ENCODE data around the gene CCDC102A. TPM values are rescaled to one million over a fixed set of nuclear protein-coding genes. Genes with fewer than 3 reads are reported as not detected.

CCDC102A gene
- total and polyA plus RNA-seq, 2 donors (not counting 3 experiments of a cell fraction or from before 2014, with no cell fraction given): 7.8 to 12.2 TPM

GRCh38 chr16:57508035-57508425 lies 28.3 kb downstream of the CCDC102A start:
- TF ChIP-seq FOS (IDR thresholded peaks at IDR 0.05; ENCODE audit: borderline replicate concordance, insufficient read depth, low read length) (no peak), MAX (IDR thresholded peaks at IDR 0.05; ENCODE audit: insufficient read depth, insufficient read length) (no peak), MYC (IDR thresholded peaks at IDR 0.05; ENCODE audit: low read depth, low read length) (no peak), POLR2AphosphoS5 (IDR thresholded peaks at IDR 0.05; ENCODE audit: insufficient read depth, low read depth, low read length) (no peak), JUN (IDR thresholded peaks at IDR 0.05; ENCODE audit: borderline replicate concordance, insufficient read depth, insufficient read length, low read depth) (no peak), POLR2A (IDR thresholded peaks at IDR 0.05; ENCODE audit: low read depth, low read length) (no peak), GATA2 (IDR thresholded peaks at IDR 0.05; ENCODE audit: insufficient read depth, insufficient read length, low read depth, low read length) (no peak), EZH2 (IDR thresholded peaks at IDR 0.05; ENCODE audit: borderline replicate concordance, low read depth, low read length, severe bottlenecking) (no peak)
- TF ChIP-seq, protein P1, sequence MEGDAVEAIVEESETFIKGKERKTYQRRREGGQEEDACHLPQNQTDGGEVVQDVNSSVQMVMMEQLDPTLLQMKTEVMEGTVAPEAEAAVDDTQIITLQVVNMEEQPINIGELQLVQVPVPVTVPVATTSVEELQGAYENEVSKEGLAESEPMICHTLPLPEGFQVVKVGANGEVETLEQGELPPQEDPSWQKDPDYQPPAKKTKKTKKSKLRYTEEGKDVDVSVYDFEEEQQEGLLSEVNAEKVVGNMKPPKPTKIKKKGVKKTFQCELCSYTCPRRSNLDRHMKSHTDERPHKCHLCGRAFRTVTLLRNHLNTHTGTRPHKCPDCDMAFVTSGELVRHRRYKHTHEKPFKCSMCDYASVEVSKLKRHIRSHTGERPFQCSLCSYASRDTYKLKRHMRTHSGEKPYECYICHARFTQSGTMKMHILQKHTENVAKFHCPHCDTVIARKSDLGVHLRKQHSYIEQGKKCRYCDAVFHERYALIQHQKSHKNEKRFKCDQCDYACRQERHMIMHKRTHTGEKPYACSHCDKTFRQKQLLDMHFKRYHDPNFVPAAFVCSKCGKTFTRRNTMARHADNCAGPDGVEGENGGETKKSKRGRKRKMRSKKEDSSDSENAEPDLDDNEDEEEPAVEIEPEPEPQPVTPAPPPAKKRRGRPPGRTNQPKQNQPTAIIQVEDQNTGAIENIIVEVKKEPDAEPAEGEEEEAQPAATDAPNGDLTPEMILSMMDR (IDR thresholded peaks at IDR 0.05; ENCODE audit: extremely low read depth in 1 of 2, insufficient read depth in 1 of 2, low read depth in 1 of 2, low read length in 2 of 2): no peak
- no peak overlapping the region for H3K4me3 ChIP-seq (replicated peaks in 1 of 3; ENCODE audit: insufficient read depth in 1 of 3, low read depth in 1 of 3, low read length in 3 of 3)
- no TSS peak for BruUV-seq (replicated peaks)
- H3K9me3 ChIP-seq (replicated peaks; ENCODE audit: control insufficient read depth, insufficient read depth, low read length): no peaks in the 10 kb centered on the region
- dilution Hi-C loops (cut with MboI; ENCODE audit: extremely low pct_ligation_motif_present, low sequenced_read_pairs): no loop called here
- intact Hi-C loops (cut with micrococcal nuclease): no loop called here
- no peaks in the 10 kb centered on the region for H3K4me1 ChIP-seq (ENCODE audit: control insufficient read depth, extremely low read depth, insufficient read depth, low read length)
- H4K20me1 ChIP-seq (replicated peaks; ENCODE audit: control insufficient read depth, extremely low read depth, insufficient read depth, low read length): no peaks in the 10 kb centered on the region
- H3K4me2 ChIP-seq (ENCODE audit: insufficient read depth, low read length): no peak overlapping the region
- FAIRE-seq (no peak), DNase-seq (ENCODE audit: low read depth, low spot score) (no peak)
- H3K9ac ChIP-seq (replicated peaks; ENCODE audit: extremely low read depth, insufficient read depth, low read length): no peak overlapping the region
- ChIA-PET POLR2A (no interaction called here), CTCF (interaction anchor here (1.4 to 2.4 kb wide), 2 partner anchors 9 to 12 kb away, joined by 4 to 13 read pairs; no protein-coding TSS in a partner anchor)
- H3K27ac ChIP-seq (ENCODE audit: insufficient read depth, low read depth, low read length): no peak overlapping the region
- no peaks in the 10 kb centered on the region for H3K79me2 ChIP-seq (ENCODE audit: control insufficient read depth, insufficient read depth, low read length)
- H3K36me3 ChIP-seq (ENCODE audit: control insufficient read depth in 2 of 2, extremely low read depth in 1 of 2, insufficient read depth in 2 of 2, low read length in 2 of 2): peaks cover 0 to 2% of the 10 kb centered on the region in 2 experiments
- peaks cover 0 to 6% of the 10 kb centered on the region in 2 experiments for H3K27me3 ChIP-seq (ENCODE audit: control insufficient read depth in 2 of 2, insufficient read depth in 2 of 2, low read length in 2 of 2)
- H2AFZ ChIP-seq (ENCODE audit: low read depth, low read length): no peak overlapping the region
- no peaks in the 10 kb centered on the region for H3K9me1 ChIP-seq (replicated peaks; ENCODE audit: control insufficient read depth, extremely low read depth, insufficient read depth, low read length)

Data from endothelial cell of umbilical vein (primary cell).